ENCODE measurements around the gene KRT12.

- TF ChIP-seq ZKSCAN8 (CRISPR knock-in tag; IDR thresholded peaks at IDR 0.05), result no peak
- TF ChIP-seq CTCF (IDR thresholded peaks at IDR 0.05 in 2 of 3, conservative IDR thresholded peaks at IDR 0.05 in 1 of 3; ENCODE audit: insufficient read depth in 2 of 3, low read depth in 1 of 3, low read length in 3 of 3), result no peak
- TF ChIP-seq FOXA1 (IDR thresholded peaks at IDR 0.05; ENCODE audit: borderline replicate concordance), result no peak
- no peak for TF ChIP-seq NR2C2 (CRISPR knock-in tag; IDR thresholded peaks at IDR 0.05)
- no peak for TF ChIP-seq NR2C2 (tag; IDR thresholded peaks at IDR 0.05)
Measured at GRCh38 chr17:40821536-40821935, 45.5 kb downstream of the KRT12 start.
